Astrocyte of the cerebellum (primary cell): ENCODE measurements around the gene PRAMEF12.
"Not testable (repeated sequence)": the region's sequence is repeated elsewhere in the genome, so short reads cannot be mapped to it uniquely, and the experiment has no call there.

Experiments
- DNase-seq: peaks from one replicate; pipeline ENCODE4 v3.0.0-alpha.2; 2011; ENCODE audit warnings: low read depth
- H3K4me3 ChIP-seq: 2 replicates; pipeline ENCODE4 v1.5.1; 2011; ENCODE audit warnings: mild to moderate bottlenecking, low read depth, low read length, moderate library complexity
- in situ Hi-C: cut with HindIII; loops from 2 replicates; pipeline ENCODE4 v1.10.0; 2017; ENCODE audit warnings: low sequenced_read_pairs
- TF ChIP-seq, protein P1 (sequence below): IDR thresholded peaks from 2 replicates; pipeline ENCODE4 v1.5.1; 2012; ENCODE audit warnings: low read length, low read depth, moderate library complexity, mild to moderate bottlenecking; ENCODE audit errors: missing control alignments

PRAMEF12 gene

DNA sequence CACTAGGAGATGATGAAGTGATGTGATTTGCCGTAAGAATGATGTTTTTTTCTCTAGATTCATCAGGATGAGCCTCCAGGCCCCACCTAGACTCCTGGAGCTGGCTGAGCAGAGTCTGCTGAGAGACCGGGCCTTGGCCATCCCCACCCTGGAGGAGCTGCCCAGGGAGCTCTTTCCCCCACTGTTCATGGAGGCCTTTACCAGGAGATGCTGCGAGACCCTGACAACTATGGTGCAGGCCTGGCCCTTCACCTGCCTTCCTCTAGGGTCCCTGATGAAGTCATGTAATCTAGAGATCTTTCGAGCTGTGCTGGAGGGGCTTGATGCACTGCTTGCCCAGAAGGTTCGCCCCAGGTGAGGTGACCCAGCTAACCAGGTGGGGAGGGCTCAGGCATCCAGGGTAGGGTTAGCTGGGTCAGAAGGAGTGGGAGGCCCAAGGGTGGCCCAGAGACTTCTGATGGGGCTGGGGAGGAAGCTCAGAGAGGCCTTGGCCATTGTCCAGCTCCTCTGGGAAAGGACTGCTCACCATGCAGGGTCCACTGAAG lies 1.3 kb downstream of the PRAMEF12 start:
- no peak overlapping the region for H3K4me3 ChIP-seq
- TF ChIP-seq, protein P1, sequence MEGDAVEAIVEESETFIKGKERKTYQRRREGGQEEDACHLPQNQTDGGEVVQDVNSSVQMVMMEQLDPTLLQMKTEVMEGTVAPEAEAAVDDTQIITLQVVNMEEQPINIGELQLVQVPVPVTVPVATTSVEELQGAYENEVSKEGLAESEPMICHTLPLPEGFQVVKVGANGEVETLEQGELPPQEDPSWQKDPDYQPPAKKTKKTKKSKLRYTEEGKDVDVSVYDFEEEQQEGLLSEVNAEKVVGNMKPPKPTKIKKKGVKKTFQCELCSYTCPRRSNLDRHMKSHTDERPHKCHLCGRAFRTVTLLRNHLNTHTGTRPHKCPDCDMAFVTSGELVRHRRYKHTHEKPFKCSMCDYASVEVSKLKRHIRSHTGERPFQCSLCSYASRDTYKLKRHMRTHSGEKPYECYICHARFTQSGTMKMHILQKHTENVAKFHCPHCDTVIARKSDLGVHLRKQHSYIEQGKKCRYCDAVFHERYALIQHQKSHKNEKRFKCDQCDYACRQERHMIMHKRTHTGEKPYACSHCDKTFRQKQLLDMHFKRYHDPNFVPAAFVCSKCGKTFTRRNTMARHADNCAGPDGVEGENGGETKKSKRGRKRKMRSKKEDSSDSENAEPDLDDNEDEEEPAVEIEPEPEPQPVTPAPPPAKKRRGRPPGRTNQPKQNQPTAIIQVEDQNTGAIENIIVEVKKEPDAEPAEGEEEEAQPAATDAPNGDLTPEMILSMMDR = no peak
- no peak for DNase-seq
- in situ Hi-C loops = no loop called here

DNA sequence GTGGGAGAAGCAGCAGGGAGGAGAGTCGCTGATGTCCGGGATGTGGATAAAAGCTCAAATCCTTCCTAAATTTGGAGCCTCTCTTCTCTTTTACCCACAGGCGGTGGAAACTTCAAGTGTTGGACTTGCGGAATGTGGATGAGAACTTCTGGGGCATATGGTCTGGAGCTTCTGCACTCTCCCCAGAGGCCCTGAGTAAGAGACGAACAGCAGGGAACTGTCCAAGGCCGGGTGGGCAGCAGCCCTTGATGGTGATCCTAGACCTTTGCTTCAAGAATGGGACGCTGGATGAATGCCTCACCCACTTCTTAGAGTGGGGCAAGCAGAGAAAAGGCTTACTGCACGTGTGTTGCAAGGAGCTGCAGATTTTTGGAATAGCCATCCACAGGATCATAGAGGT lies 1.9 kb downstream of the PRAMEF12 start:
- in situ Hi-C loops = no loop called here
- TF ChIP-seq, protein P1 = no peak

DNA sequence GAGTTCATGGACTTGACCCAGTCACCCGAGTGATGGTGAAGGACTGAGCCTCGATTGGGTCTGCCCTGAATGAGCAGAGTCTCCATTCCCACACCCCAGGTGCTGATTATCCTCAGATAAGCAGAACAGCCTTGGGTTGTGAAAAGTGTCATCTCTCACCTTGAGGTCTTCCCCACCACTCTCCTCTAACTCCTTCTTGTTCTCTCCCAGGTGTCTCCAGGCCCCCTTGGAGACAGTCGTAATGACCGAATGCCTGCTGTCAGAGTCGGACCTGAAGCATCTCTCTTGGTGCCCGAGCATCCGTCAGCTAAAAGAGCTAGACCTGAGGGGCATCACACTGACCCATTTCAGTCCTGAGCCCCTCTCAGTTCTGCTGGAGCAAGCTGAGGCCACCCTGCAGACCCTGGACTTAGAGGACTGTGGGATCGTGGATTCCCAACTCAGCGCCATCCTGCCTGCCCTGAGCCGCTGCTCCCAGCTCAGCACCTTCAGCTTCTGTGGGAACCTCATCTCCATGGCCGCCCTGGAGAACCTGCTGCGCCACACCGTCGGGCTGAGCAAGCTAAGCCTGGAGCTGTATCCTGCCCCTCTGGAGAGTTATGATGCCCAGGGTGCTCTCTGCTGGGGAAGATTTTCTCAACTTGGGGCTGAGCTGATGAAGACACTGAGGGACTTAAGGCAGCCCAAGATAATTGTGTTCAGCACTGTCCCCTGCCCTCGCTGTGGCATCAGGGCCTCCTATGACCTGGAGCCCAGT lies 3.4 kb downstream of the PRAMEF12 start:
- in situ Hi-C loops = no loop called here
- H3K4me3 ChIP-seq = no peak overlapping the region
- no peak for DNase-seq
- TF ChIP-seq, protein P1 = no peak

More for the DNA sequence above, 1.9 kb downstream of the PRAMEF12 start:
- no peak overlapping the region for H3K4me3 ChIP-seq
- DNase-seq = no peak

DNA sequence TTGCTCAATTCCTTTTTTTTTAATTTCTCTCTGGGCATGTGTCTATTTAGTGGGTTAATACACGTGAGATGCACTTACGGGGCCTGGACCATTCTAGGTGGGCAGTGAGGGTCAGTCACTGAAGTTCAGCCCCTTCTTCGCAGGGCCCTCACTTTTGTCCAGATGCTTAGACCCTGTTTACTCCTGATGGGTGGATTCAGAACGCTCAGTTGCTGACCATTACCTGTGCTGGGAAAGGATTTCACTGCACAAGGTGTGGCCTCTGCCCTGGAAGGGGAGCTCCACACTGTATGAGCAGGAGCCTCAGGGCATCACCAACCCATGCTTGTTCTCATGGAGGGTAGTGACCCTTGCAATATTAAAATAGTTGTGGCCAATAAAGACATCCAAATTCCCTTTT lies 4.5 kb downstream of the PRAMEF12 start:
- in situ Hi-C loops = no loop called here
- no peak for DNase-seq
- no peak overlapping the region for H3K4me3 ChIP-seq
- TF ChIP-seq, protein P1 = no peak

DNA sequence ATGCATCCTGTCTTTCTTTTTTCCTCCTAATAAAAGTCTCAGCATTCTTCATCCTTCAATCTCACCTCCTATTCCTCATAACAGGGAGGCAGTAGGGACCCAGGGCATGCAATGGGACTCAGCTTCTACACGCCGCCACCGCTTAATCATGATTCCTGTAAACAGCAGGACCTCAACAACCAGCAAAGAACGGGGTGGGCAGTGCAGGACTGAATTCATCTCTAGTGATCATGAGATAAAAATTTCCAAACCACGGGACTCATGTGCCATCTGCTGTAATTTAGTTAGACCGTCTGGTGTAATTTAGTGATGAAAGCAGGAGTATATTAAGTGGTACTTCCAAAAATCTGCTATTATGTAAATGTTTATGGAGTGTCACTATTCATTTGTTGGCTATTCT lies 5.4 kb downstream of the PRAMEF12 start:
- in situ Hi-C loops = no loop called here
- H3K4me3 ChIP-seq = no peak overlapping the region
- DNase-seq = no peak
- TF ChIP-seq, protein P1 = no peak

DNA sequence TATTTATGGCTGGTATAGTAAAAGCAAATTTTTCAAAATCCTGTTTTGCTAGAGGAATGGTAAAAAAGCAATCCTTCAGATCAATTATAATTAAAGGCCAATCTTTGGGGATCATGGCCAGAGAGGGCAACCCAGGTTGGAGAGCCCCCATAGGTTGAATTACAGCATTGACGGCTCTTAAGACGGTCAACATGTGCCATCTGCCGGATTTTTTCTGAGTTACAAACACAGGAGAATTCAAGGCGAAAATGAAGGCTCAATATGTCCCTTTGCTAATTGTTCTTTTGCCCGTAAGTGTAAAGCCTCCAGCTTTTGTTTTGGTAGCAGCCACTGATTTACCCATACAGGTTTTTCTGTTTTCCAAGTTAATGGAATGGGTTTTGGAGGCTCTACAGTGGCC lies 8.0 kb downstream of the PRAMEF12 start:
- in situ Hi-C loops, DNase-seq, H3K4me3 ChIP-seq: not testable (repeated sequence)

DNA sequence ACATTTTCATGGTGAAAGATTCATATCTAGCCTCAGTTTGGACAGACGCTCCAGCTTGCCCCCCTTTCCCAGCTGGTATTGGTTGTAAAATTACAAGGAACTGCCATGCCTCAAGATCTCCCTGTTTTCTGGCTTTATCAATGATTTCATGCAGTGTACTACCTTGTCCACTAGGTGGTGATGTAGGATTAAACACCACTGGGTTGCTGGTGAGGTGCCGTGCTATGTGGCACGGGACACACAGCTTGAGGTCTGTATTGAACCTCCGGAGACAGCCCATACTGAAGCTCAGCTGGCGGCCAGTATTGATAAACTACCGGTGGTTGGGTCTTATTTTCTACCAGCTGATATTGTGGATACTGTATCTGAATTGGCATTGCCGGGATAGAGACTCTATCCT lies 10.2 kb downstream of the PRAMEF12 start:
- DNase-seq, H3K4me3 ChIP-seq, in situ Hi-C loops: not testable (repeated sequence)

DNA sequence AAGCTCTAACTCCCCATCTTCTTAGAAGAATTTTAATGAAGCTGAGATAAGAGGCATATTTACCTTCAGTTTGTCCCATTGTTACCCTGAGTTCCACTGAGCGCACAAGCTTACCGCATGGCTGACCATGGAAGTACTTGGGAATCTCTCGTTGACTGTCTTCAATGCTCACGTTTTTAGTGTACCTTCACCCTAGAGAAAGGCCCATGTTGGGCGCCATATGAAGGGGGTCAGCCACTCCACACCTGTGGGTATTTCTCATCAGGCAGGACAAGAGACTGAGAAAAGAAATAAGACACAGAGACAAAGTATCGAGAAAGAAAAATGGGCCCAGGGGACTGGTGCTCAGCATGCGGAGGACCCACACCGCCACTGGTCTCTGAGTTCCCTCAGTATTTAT lies 11.2 kb downstream of the PRAMEF12 start:
- in situ Hi-C loops, H3K4me3 ChIP-seq, DNase-seq: not testable (repeated sequence)

DNA sequence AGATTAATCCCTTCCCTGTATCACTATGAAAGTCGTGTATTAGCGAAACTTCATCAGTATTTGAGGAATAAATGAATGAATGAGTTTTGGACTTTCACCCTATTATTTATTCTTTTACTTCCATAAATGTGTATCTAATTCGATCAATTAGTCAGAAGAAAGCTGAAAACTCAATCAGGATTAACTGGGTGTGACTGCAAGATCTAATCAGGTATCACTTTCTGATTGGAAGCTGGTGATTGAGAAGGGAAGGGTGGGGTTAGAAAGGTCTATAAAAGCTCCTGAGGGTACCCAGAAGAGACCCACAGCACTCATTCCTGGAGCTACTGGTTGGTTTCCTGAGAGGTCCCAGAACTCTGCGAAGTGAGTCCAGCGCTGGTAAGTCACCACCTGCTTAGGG lies 17.6 kb downstream of the PRAMEF12 start, which contains the start of gene PRAMEF1:
Gene PRAMEF1, plus strand, starts transcription at position 301 of the 400 bp plus-strand sequence. CDS start 1,831 bp downstream, outside the sequence.
- in situ Hi-C loops, DNase-seq: not testable (repeated sequence)

More for the DNA sequence above, 17.6 kb downstream of the PRAMEF12 start, which contains the start of gene PRAMEF1:
- not testable (repeated sequence) for H3K4me3 ChIP-seq
